HEK293T (cell line): ENCODE measurements around the gene SCG5.

Experiments
- CTCF ChIA-PET: fragments of 350-600 bp; formaldehyde crosslinking; extraction: SDS; loops from one replicate; lab custom pipeline; 2021; ENCODE audit warnings: antibody characterized with exemption, inconsistent platforms; lab: Yijun Ruan, JAX
- POLR2A ChIA-PET: fragments of 350-600 bp; formaldehyde crosslinking; extraction: SDS; loops from one replicate; lab custom pipeline; 2020; ENCODE audit warnings: antibody characterized with exemption, inconsistent platforms; lab: Yijun Ruan, JAX
- DNase-seq: peaks from one replicate; pipeline ENCODE4 v3.0.0; 2012; ENCODE audit warnings: mixed read lengths; ENCODE audit errors: extremely low spot score
- ARNT ChIP-seq: fragments of 450-650 bp; IDR thresholded peaks from 2 replicates; pipeline ENCODE4 v1.6.1; 2017; ENCODE audit warnings: mild to moderate bottlenecking
- BHLHE40 ChIP-seq: fragments of 450-650 bp; IDR thresholded peaks from 2 replicates; pipeline ENCODE4 v1.6.1; 2016; ENCODE audit warnings: mild to moderate bottlenecking, moderate library complexity, borderline replicate concordance
- CTBP1 ChIP-seq: fragments of 450-650 bp; IDR thresholded peaks from 2 replicates; pipeline ENCODE4 v1.6.1; 2016; ENCODE audit warnings: borderline replicate concordance
- ELF4 ChIP-seq: fragments of 450-650 bp; IDR thresholded peaks from 2 replicates; pipeline ENCODE4 v1.6.1; 2017; ENCODE audit warnings: antibody characterized with exemption
- FOXA1 ChIP-seq: fragments of 450-650 bp; IDR thresholded peaks from 2 replicates; pipeline ENCODE4 v1.6.1; 2016; ENCODE audit warnings: mild to moderate bottlenecking
- FOXK2 ChIP-seq: fragments of 450-650 bp; IDR thresholded peaks from 2 replicates; pipeline ENCODE4 v1.6.1; 2016; ENCODE audit warnings: mild to moderate bottlenecking
- FOXM1 ChIP-seq: fragments of 450-650 bp; IDR thresholded peaks from 2 replicates; pipeline ENCODE4 v1.6.1; 2017; ENCODE audit warnings: mild to moderate bottlenecking, borderline replicate concordance
- HDGF ChIP-seq: fragments of 450-650 bp; IDR thresholded peaks from 2 replicates; pipeline ENCODE4 v1.6.1; 2017; ENCODE audit warnings: antibody characterized with exemption, borderline replicate concordance
- L3MBTL2 ChIP-seq: fragments of 450-650 bp; conservative IDR thresholded peaks from 2 replicates; pipeline ENCODE4 v1.6.1; 2016; ENCODE audit warnings: mild to moderate bottlenecking
- LEF1 ChIP-seq: fragments of 450-650 bp; IDR thresholded peaks from 2 replicates; pipeline ENCODE4 v1.6.1; 2017; ENCODE audit warnings: mild to moderate bottlenecking, borderline replicate concordance
- NFRKB ChIP-seq: fragments of 450-650 bp; IDR thresholded peaks from 2 replicates; pipeline ENCODE4 v1.6.1; 2016; ENCODE audit warnings: mild to moderate bottlenecking, moderate library complexity
- SP1 ChIP-seq: fragments of 450-650 bp; IDR thresholded peaks from 2 replicates; pipeline ENCODE4 v1.6.1; 2017
- SUZ12 ChIP-seq: fragments of 450-650 bp; IDR thresholded peaks from 2 replicates; pipeline ENCODE4 v1.6.1; 2016; ENCODE audit warnings: mild to moderate bottlenecking
- TARDBP ChIP-seq: fragments of 450-650 bp; IDR thresholded peaks from 2 replicates; pipeline ENCODE4 v1.6.1; 2016
- ZNF384 ChIP-seq: fragments of 450-650 bp; IDR thresholded peaks from 2 replicates; pipeline ENCODE4 v1.6.1; 2016
- TF ChIP-seq, protein P1 (sequence below): fragments of 450-650 bp; IDR thresholded peaks from 2 replicates; pipeline ENCODE4 v1.6.1; 2016

The SCG5 gene

DNA sequence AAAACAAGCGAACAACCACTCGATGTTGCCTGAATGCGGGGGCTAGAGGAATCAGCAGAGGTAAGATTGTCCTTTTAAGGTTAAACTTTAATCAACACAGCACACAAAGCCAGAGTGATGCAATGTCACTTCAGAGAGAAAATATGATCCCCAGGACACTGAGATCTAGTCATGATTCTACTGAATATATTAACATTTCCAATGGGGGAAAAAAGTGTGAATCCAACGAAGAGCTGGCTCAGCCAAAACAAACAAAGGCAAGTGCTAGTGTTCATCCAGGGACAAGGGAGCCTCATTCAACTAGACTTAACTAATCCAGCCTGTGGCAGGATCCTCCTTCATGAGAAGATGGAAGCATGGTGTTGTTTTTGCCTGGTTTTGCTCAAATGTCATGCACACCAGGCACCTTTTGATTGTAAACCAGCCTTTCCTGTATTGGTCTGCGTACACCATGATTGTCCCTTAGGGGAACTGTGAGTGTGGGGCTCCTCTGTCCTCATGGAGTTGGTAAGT, 35.8 kb downstream of the SCG5 start:
- no peak for DNase-seq
- CTCF ChIA-PET, result no interaction called here
- POLR2A ChIA-PET, result interaction anchor here (0.6 kb wide), 1 partner anchor 36 kb away, joined by 3 read pairs; no protein-coding TSS in a partner anchor
- TF ChIP-seq HDGF, result no peak

DNA sequence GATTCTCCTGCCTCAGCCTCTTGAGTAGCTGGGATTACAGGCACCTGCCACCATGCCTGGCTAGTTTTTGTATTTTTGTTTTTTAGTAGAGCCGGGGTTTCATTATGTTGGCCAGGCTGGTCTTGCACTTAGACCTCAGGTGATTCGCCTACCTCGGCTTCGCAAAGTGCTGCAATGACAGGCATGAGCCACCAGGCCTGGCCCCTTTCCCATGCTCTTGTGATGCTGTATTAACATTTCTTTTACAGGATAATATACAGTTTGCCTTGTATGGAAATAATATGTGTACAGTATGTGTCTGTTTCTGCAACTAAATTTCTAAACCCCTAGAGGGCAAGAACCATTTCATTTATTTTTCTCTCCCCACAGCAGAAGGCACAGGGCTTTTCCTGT, 37.8 kb downstream of the SCG5 start:
- no peak for DNase-seq

DNA sequence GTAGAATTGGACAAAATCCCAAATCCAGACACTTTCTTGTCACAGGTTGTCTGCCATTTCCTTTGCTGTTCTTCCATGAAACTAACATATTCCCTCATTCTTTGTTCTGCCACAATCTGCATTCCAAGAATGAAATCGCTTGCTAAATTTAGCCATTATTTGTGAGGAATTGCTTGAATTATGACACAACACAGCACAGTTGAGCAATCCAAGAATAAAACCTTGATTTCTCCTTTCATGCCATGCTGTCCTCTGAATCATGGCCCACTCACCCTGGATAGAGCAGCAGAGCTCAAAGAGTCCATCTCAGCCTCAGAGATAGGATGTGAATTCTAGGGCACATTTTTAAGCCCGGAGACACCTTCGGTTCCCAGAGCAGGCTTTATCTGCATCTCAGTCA, 41.1 kb downstream of the SCG5 start:
- TF ChIP-seq SP1 (no peak), CTBP1 (no peak), L3MBTL2 (no peak), SUZ12 (no peak), NFRKB (no peak), BHLHE40 (no peak), FOXM1 (no peak), ARNT (no peak), FOXK2 (no peak), ELF4 (no peak), HDGF (no peak), LEF1 (no peak), ZNF384 (no peak), TARDBP (no peak), FOXA1 (no peak)
- TF ChIP-seq, protein P1, sequence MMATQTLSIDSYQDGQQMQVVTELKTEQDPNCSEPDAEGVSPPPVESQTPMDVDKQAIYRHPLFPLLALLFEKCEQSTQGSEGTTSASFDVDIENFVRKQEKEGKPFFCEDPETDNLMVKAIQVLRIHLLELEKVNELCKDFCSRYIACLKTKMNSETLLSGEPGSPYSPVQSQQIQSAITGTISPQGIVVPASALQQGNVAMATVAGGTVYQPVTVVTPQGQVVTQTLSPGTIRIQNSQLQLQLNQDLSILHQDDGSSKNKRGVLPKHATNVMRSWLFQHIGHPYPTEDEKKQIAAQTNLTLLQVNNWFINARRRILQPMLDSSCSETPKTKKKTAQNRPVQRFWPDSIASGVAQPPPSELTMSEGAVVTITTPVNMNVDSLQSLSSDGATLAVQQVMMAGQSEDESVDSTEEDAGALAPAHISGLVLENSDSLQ, result no peak
- CTCF ChIA-PET, result no interaction called here
- DNase-seq, result no peak
- POLR2A ChIA-PET, result no interaction called here

More for the DNA sequence above, 37.8 kb downstream of the SCG5 start:
- ChIA-PET CTCF (interaction anchor here (1.1 kb wide), 1 partner anchor 88 kb away, joined by 3 read pairs; no protein-coding TSS in a partner anchor), POLR2A (no interaction called here)
- no peak for TF ChIP-seq SP1
- TF ChIP-seq NFRKB, result no peak
- TF ChIP-seq L3MBTL2, result no peak
- TF ChIP-seq ELF4, result no peak

DNA sequence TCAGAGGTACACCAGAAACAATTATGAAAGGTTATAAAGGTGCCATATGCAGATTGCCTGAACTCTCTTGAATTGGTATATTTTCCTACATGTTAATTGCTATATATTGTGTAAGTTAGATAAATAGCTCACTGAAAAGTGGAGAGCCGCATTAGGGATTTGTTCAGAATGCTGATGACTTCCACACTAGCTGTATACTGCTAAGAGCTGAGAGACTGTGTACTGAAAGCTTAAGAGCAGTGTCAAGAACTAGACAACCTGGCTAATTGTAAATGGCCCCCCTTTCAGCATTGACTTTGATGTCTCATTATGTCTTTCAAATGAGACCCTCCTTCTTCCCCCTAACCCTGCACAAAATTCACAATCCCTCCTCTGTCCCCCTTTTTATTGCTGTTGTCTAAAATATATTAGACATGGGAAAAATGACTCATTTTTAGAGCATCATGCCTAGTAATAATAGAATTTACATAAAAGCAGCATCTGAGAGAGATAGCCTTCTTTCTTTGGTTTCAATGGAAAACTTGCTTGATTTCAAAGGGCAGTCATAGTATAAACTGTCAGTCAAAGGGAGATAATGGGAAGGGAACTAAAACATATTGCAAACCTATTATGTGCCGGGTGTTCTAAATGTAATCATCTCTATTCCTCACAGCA, 41.6 kb downstream of the SCG5 start:
- no peak for DNase-seq
- TF ChIP-seq SP1 (no peak), ELF4 (no peak), HDGF (no peak), ZNF384 (no peak)
- TF ChIP-seq, protein P1, result no peak
- ChIA-PET POLR2A (no interaction called here), CTCF (no interaction called here)

- no peak for DNase-seq
- TF ChIP-seq CTBP1, result no peak
- no peak for TF ChIP-seq ARNT
- no peak for TF ChIP-seq SUZ12
- no peak for TF ChIP-seq FOXK2
- TF ChIP-seq, protein P1, result no peak
- ChIA-PET CTCF (no interaction called here), POLR2A (no interaction called here)
Measured at GRCh38 chr15:32683906-32684584, 42.5 kb downstream of the SCG5 start.

DNA sequence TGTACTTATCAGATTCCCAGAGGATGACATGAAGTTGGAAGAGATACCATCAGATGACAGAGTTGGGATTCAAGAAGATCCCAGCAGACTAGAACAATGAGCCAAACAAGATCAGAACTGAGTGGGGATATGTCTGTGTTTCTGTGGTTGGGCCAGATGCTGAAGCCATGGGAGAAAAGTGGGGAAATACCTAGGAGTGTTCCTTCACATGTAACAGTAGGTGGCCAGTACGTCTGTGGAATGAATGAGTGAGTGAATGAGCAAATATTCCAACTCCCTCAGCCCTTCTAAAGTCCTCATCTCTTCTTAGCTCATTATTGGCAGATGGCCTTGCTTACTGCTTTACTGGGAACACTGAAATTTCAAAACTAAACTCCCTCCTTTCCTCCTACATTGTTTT, 44.1 kb downstream of the SCG5 start:
- ChIA-PET POLR2A (no interaction called here), CTCF (no interaction called here)
- TF ChIP-seq FOXK2, result no peak
- no peak for TF ChIP-seq FOXA1
- TF ChIP-seq LEF1, result no peak
- TF ChIP-seq, protein P1, result no peak
- no peak for TF ChIP-seq ZNF384
- no peak for DNase-seq

GRCh38 chr15:32687556-32687955, 46.0 kb downstream of the SCG5 start:
- no peak for DNase-seq
- ChIA-PET POLR2A (no interaction called here), CTCF (no interaction called here)
- TF ChIP-seq SP1, result no peak
- TF ChIP-seq CTBP1, result no peak
- no peak for TF ChIP-seq HDGF
- TF ChIP-seq NFRKB, result no peak
- no peak for TF ChIP-seq BHLHE40
- TF ChIP-seq, protein P1, result no peak
- no peak for TF ChIP-seq TARDBP
- no peak for TF ChIP-seq FOXA1
- TF ChIP-seq LEF1, result no peak
